ENCODE results near the gene PTCD2.

GRCh38 chr5:72410688-72411295, 90.6 kb downstream of the PTCD2 start:
- TF ChIP-seq CTCF (IDR thresholded peaks at IDR 0.05 in 2 of 3, conservative IDR thresholded peaks at IDR 0.05 in 1 of 3; ENCODE audit: insufficient read depth in 2 of 3, low read depth in 1 of 3, low read length in 3 of 3): no peak
- no peak for TF ChIP-seq ERF (CRISPR knock-in tag; IDR thresholded peaks at IDR 0.05)
- TF ChIP-seq BCLAF1 (IDR thresholded peaks at IDR 0.05; ENCODE audit: borderline replicate concordance in 1 of 2, control insufficient read depth in 1 of 2, low read depth in 2 of 2, low read length in 1 of 2): no peak
- TF ChIP-seq BHLHE40 (IDR thresholded peaks at IDR 0.05; ENCODE audit: low read length): no peak
- TF ChIP-seq HDAC1 (IDR thresholded peaks at IDR 0.05): no peak
- no peak for TF ChIP-seq CREB3 (tag; conservative IDR thresholded peaks at IDR 0.05; ENCODE audit: low read depth)
- TF ChIP-seq FOXP4 (CRISPR knock-in tag; IDR thresholded peaks at IDR 0.05; ENCODE audit: borderline replicate concordance): no peak
- no peak for TF ChIP-seq ZNF592 (IDR thresholded peaks at IDR 0.05)
- TF ChIP-seq ZNF445 (CRISPR knock-in tag; IDR thresholded peaks at IDR 0.05; ENCODE audit: low read depth): no peak
- no peak for TF ChIP-seq MAX (CRISPR knock-in tag; IDR thresholded peaks at IDR 0.05)
- TF ChIP-seq CEBPZ (IDR thresholded peaks at IDR 0.05; ENCODE audit: borderline replicate concordance, low read depth, low read length): no peak
- no peak for TF ChIP-seq HDAC6 (IDR thresholded peaks at IDR 0.05; ENCODE audit: low read depth, low read length)
- TF ChIP-seq SMARCC2 (IDR thresholded peaks at IDR 0.05; ENCODE audit: low read depth): no peak
- no peak for TF ChIP-seq EP300 (IDR thresholded peaks at IDR 0.05; ENCODE audit: low read length)
